RWPE1 (cell line): ENCODE results near the gene SEC31B.

ENCODE experiments used
- CTCF ChIA-PET: fragments of 350-600 bp; sonication (Branson Sonifier 250); formaldehyde crosslinking; extraction: SDS; loops from one replicate; lab custom pipeline; 2021; lab: Yijun Ruan, JAX
- POLR2A ChIA-PET: fragments of 400-600 bp; formaldehyde crosslinking; extraction: SDS; loops from one replicate; lab custom pipeline; 2020; ENCODE audit warnings: antibody characterized with exemption; ENCODE audit not compliant: low non-redundant PET; lab: Yijun Ruan, JAX
- DNase-seq: peaks from one replicate; pipeline ENCODE4 v3.0.0; 2012; ENCODE audit warnings: low spot score
- H3K27ac ChIP-seq: fragments of 450-650 bp; 2 replicates; pipeline ENCODE4 v1.5.1; 2017
- CTCF ChIP-seq: fragments of 450-650 bp; conservative IDR thresholded peaks from 2 replicates; pipeline ENCODE4 v1.5.1; 2017; ENCODE audit warnings: low read depth, mild to moderate bottlenecking

SEC31B gene

GRCh38 chr10:100551738-100552137 is 32.1 kb upstream of the SEC31B start:
- ChIA-PET POLR2A (interaction anchor here (0.5 kb wide), 1 partner anchor 13 kb away, joined by 9 read pairs; no protein-coding TSS in a partner anchor), CTCF (interaction anchor here (0.5 to 0.6 kb wide), 2 partner anchors 10 to 389 kb away, joined by 3 read pairs; no protein-coding TSS in a partner anchor)
- no peak for DNase-seq
- no peak for TF ChIP-seq CTCF
- H3K27ac ChIP-seq: no peak overlapping the region

GRCh38 chr10:100551196-100551595 is 31.5 kb upstream of the SEC31B start:
- H3K27ac ChIP-seq: no peak overlapping the region
- CTCF ChIA-PET: interaction anchor here (1.0 to 2.4 kb wide), 3 partner anchors 11 to 327 kb away, joined by 3 to 10 read pairs (median 3); no protein-coding TSS in a partner anchor
- DNase-seq: no peak

GRCh38 chr10:100544950-100545349 is 25.3 kb upstream of the SEC31B start:
- no peak for TF ChIP-seq CTCF
- ChIA-PET CTCF (interaction anchor here (0.5 to 1.1 kb wide), 3 partner anchors 9 to 196 kb away, joined by 3 read pairs; partner anchors contain the start of gene HIF1AN), POLR2A (no interaction called here)
- H3K27ac ChIP-seq: no peak overlapping the region
- DNase-seq: no peak

More at GRCh38 chr10:100551196-100551595, 31.5 kb upstream of the SEC31B start:
- POLR2A ChIA-PET: interaction anchor here (0.5 to 1.2 kb wide), 2 partner anchors 13 to 16 kb away, joined by 3 to 9 read pairs; partner anchors contain the start of gene HIF1AN
- TF ChIP-seq CTCF: no peak

- TF ChIP-seq CTCF: no peak
- no peak for DNase-seq
- POLR2A ChIA-PET: no interaction called here
- CTCF ChIA-PET: interaction anchor here (0.6 kb wide), 1 partner anchor 195 kb away, joined by 5 read pairs; no protein-coding TSS in a partner anchor
- no peak overlapping the region for H3K27ac ChIP-seq
These were observed 17.8 kb upstream of the SEC31B start for GRCh38 chr10:100537475-100537874.

- CTCF ChIA-PET: interaction anchor here (0.6 to 1.4 kb wide), 15 partner anchors 9 to 476 kb away, joined by 3 to 19 read pairs (median 4); partner anchors contain the start of gene SEC31B
- POLR2A ChIA-PET: interaction anchor here (0.6 to 1.1 kb wide), 10 partner anchors 10 to 1149 kb away, joined by 3 to 4 read pairs (median 3); partner anchors contain the start of gene SEC31B
- DNase-seq: peak; percentile 97
- TF ChIP-seq CTCF: peak; percentile 96
- H3K27ac ChIP-seq: peak within 1 kb of the TSS; percentile 70
These were observed 16.2 kb upstream of the SEC31B start, which contains the start of gene HIF1AN for GRCh38 chr10:100535715-100536353. HIF1AN (plus strand) TSS chr10:100535943; CDS start chr10:100535959, 16 bp downstream.

- ChIA-PET POLR2A (interaction anchor here (0.6 to 1.1 kb wide), 9 partner anchors 10 to 1148 kb away, joined by 3 to 4 read pairs (median 3); partner anchors contain the start of gene SEC31B), CTCF (interaction anchor here (0.6 to 1.4 kb wide), 12 partner anchors 9 to 762 kb away, joined by 3 to 19 read pairs (median 4); partner anchors contain the start of gene SEC31B)
- DNase-seq: no peak
- TF ChIP-seq CTCF: no peak
- peak overlapping the region; percentile 70; the same call in 1 of the 2 replicates for H3K27ac ChIP-seq
These were observed 15.7 kb upstream of the SEC31B start for GRCh38 chr10:100535338-100535714.
